K562 (cell line): ENCODE results near the gene KLHL29. TPM values are rescaled to one million over a fixed set of nuclear protein-coding genes. Genes with fewer than 3 reads are reported as not detected.

ENCODE experiments used
- HDAC1 ChIP-seq, 2 experiments: fragments of 450-650 bp; IDR thresholded peaks; 2 replicates each; pipeline ENCODE4 v1.6.1; 2016 to 2017; ENCODE audit warnings: inconsistent platforms in 1 of 2, mild to moderate bottlenecking in 1 of 2, moderate library complexity in 1 of 2
- PKNOX1 ChIP-seq: fragments of 450-650 bp; IDR thresholded peaks from 2 replicates; pipeline ENCODE4 v1.6.1; 2016
- PTRF ChIP-seq: fragments of 450-650 bp; IDR thresholded peaks from 2 replicates; pipeline ENCODE4 v1.6.1; 2016; ENCODE audit warnings: mild to moderate bottlenecking, missing genetic modification characterization, missing compliant biosample characterization
- RBM25 ChIP-seq: fragments of 200-400 bp; formaldehyde crosslinking; IDR thresholded peaks from 2 replicates; pipeline ENCODE4 v1.6.1; 2018; ENCODE audit warnings: low read length, low read depth, moderate library complexity; ENCODE audit not compliant: severe bottlenecking
- TCF15 ChIP-seq: fragments of 250-450 bp; sonication (Bioruptor Pico); IDR thresholded peaks from 2 replicates; pipeline ENCODE4 v1.8.0; 2022; ENCODE audit warnings: moderate library complexity, mild to moderate bottlenecking, inconsistent platforms
- polyA plus RNA-seq, 8 experiments: library from polyadenylated mRNA; depleted of rRNA in 4 of 8; stranded (reverse) in 5 of 8; unstranded in 3 of 8; fragments of >200 nt; fragmentation: Nextera tagmentation in 2 of 8; fragmentation: Illumina TruSeq in 1 of 8; extraction: Ambion mirVana in 2 of 8; extraction: Trizol in 1 of 8; gene quantifications; 2 replicates each; pipeline versions ENCODE4 v1.2.1 to v1.2.3, GENCODE V29; 2011 to 2014; ENCODE audit warnings: inconsistent platforms in 1 of 8, missing spikeins in 1 of 8
- total RNA-seq, 7 experiments: library from RNA; depleted of rRNA in 6 of 7; stranded (reverse); fragments of >200 nt in 6 of 7; fragmentation: Illumina TruSeq in 2 of 7; extraction: Trizol in 2 of 7; gene quantifications; 2 replicates each; pipeline versions ENCODE4 v1.2.1 to v1.2.3, GENCODE V29; 2011 to 2021; ENCODE audit warnings: low replicate concordance in 1 of 7
- TF ChIP-seq, protein P1 (sequence below), 3 experiments: IDR thresholded peaks in 2 of 3; conservative IDR thresholded peaks in 1 of 3; 2 replicates each; pipeline ENCODE4 v1.5.1; 2011 to 2012; ENCODE audit warnings: low read length in 3 of 3, mild to moderate bottlenecking in 3 of 3, control low read depth in 2 of 3, improper control_type of control experiment in 1 of 3, inconsistent platforms in 1 of 3, low read depth in 1 of 3, mixed read lengths in 1 of 3, moderate library complexity in 1 of 3; ENCODE audit not compliant: insufficient read depth in 2 of 3
- TF ChIP-seq, protein P2 (sequence below), 3 experiments: fragments of 200-800 bp in 1 of 3; sonication (Bioruptor generic) in 1 of 3; sonication (generic) in 1 of 3; formaldehyde crosslinking in 1 of 3; IDR thresholded peaks; 2 replicates each; pipeline versions ENCODE4 v1.6.1 to v1.8.0; 2016 to 2022; ENCODE audit warnings: mild to moderate bottlenecking in 2 of 3, missing compliant biosample characterization in 2 of 3, missing genetic modification characterization in 2 of 3, missing genetic modification reagents in 1 of 3

The KLHL29 gene
- total and polyA plus RNA-seq, 9 of the 15 experiments (the other 6 are each of a cell fraction or from before 2014, with no cell fraction given) = 0.03 to 0.31 (median 0.08) TPM; not detected in 1

DNA sequence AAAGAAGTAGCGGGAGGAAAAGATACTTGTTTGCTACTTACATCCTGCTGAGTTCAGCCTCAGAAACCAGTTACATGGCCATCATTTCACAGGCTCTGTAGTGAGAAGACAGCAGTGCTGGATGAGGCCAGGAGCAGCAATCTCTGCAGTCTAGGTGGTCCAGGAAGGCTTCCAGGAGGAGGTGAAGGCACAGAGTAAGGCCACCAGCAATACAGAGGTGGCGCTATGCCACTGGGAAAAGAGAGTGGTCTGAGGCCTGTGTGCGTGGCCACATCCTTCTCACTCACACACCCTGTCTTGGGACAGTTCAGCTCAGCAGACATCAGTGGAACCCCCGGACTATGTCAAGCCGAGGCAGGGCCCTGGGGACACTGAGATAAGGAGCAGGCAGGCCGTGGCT, 162.7 kb downstream of the KLHL29 start (continued):
- TF ChIP-seq, protein P1, sequence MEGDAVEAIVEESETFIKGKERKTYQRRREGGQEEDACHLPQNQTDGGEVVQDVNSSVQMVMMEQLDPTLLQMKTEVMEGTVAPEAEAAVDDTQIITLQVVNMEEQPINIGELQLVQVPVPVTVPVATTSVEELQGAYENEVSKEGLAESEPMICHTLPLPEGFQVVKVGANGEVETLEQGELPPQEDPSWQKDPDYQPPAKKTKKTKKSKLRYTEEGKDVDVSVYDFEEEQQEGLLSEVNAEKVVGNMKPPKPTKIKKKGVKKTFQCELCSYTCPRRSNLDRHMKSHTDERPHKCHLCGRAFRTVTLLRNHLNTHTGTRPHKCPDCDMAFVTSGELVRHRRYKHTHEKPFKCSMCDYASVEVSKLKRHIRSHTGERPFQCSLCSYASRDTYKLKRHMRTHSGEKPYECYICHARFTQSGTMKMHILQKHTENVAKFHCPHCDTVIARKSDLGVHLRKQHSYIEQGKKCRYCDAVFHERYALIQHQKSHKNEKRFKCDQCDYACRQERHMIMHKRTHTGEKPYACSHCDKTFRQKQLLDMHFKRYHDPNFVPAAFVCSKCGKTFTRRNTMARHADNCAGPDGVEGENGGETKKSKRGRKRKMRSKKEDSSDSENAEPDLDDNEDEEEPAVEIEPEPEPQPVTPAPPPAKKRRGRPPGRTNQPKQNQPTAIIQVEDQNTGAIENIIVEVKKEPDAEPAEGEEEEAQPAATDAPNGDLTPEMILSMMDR (IDR thresholded peaks at IDR 0.05 in 2 of 3, conservative IDR thresholded peaks at IDR 0.05 in 1 of 3; ENCODE audit: insufficient read depth in 2 of 3, low read depth in 1 of 3, low read length in 3 of 3) = 0 out of 6 replicates have a peak, but pooled peaks of 2 of the 3 experiments have one; percentile 6 to 21
- TF ChIP-seq PTRF (no peak), TCF15 (no peak), HDAC1 (IDR thresholded peaks at IDR 0.05) (no peak), PKNOX1 (no peak), RBM25 (peak; percentile 60)
- TF ChIP-seq, protein P2, sequence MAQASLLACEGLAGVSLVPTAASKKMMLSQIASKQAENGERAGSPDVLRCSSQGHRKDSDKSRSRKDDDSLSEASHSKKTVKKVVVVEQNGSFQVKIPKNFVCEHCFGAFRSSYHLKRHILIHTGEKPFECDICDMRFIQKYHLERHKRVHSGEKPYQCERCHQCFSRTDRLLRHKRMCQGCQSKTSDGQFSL (CRISPR knock-in tag; IDR thresholded peaks at IDR 0.05) = no peak
- TF ChIP-seq, protein P2 (tag; IDR thresholded peaks at IDR 0.05) = no peak
